RKO (cell line): ENCODE results near the gene MEGF10.

ENCODE experiments used
- DNase-seq: peaks from one replicate; pipeline ENCODE4 v3.0.0-alpha.2; 2016; ENCODE audit warnings: low spot score

MEGF10 gene

DNA sequence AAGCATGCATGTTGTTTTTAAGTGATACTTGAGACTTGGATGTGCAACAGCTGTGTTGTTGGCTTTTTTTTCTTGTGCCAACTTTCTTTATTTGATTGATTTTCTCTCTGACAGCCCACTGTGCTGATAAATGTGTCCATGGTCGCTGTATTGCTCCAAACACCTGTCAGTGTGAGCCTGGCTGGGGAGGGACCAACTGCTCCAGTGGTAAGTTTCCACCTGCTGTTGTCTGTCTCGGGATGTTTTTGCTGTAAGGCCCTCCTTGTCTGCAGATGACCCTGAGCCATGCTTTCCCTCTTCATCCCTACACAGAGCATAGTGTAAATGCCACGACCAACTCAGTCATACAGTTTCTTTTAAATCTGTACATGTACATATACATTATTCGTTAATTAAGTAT, 79.2 kb downstream of the MEGF10 start:
- DNase-seq, result no peak

DNA sequence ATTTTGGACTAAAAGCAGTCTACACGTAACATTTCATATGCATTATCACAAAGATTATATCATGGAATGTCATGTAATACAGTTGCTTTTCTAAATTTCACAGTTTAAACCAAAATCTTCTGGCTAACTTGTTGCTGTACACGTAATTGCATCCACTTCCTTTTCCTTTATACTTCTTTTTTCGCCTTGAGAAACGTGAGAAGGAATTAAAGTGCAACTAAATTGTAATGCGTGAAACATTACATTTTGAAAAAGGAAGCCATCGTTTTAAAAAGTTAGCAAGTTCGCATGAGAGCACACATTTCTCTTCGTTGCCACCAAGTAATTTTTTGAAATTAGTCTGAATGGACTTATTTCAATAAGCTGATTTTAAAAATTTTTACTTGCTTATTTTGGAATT, 80.0 kb downstream of the MEGF10 start:
- no peak for DNase-seq

DNA sequence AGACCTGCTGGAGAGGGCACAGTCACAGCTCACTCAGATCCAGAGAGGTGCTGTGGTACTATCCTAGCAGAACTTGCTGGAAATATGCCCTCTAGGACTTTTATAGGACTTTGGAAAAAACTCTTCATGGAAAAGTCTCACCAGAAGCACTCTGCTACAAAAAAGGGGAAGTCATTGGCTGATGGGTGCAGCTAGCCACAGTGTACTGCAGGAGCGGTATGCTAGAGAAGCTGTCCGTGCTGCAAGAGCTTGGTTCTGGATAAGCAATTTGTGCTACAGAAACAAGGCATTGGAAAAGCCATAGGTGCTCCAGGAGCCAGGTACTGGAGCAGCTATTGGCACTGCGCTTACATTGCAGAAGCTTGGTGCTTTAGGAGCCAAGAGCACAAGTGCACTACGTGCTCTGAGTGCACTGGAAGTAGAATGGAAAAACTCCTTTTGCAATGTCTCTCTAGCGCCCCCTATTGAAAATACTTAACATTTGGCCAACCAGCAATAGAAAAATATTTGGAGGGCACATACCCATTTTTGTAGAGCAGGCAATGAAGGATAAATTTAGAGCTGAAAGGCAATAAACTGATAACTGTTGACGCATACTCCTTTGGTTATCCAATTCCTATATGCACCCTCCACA, 83.4 kb downstream of the MEGF10 start:
- no peak for DNase-seq

DNA sequence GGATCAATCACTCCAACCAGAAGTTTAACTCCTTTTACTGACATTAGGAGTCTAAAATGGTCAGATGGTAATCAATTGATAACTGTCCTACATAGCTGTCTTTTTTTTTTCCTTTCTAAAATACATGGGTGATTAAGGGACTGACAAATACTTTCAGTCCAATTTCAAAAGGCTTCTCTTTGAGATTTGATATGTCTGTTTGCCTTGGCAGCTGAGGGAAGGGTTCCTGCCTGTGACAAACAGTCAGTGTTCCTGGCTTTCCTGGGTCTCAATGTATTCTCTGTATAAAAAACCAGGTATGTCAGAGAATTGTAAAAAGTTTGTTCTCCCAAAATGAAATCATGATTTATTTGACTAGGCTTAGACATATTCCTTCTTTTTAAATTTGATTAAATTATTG, 84.5 kb downstream of the MEGF10 start:
- DNase-seq, result no peak

DNA sequence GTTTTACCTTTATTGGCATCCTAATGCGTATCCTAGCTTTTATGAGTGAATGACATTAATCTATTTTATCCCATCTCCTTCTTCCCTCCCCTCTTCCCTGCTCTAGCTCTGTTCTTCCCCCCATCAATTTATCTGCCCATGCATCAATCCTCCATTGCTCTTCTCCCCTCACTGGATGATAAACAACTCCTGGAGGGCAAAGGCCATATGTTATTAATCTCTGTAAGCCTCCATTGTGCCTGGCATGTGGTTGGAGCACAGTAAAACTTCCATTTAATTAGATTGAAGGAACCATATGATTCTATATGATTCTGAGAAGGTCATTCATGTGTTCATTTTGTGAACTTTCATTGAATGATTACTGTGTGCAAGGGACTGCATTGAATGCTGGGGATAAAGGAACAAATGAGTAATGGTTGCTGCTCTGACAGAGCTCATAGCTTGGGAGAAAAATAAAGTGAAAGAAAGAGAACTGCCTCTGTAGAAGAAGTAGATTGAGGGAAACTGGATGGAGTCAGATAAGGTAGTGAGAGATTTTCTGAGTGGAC, 85.0 kb downstream of the MEGF10 start:
- DNase-seq, result no peak

DNA sequence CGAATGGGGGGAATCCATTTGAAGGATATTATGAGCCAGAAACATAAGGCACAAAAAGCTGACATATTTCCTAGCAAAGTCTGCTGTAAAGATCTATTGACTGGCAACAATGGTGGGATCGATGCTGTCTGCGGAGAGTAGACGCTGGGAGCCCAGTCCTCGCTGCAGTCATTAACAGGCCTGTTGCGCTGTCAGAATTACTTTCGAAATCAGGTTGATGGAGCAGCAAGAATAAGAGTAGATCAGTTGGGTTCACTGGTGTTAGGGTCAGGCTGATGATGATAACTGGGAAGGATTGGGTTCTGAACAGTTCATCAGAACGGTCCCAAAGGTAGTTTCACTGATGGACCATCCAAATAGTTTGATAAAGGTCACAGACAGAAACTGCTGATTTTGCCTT, 87.1 kb downstream of the MEGF10 start:
- no peak for DNase-seq

DNA sequence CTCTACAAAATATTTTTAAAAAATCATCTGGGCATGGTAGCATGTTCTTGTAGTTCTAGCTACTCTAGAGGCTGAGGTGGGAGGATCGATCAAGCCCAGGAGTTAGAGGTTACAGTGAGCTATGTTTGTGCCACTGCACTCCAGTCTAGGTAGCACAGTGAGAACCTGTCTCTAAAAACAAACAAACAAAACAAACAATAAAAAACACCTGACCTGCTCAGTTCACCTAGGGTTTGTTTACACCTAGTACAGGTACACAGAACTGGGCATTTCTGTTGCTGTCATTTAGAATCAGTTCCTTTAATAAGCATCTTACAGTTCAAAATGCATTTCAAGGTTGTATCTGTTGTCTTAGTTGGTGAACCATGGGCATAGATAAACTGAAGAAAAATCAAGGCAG, 95.3 kb downstream of the MEGF10 start:
- DNase-seq, result no peak

DNA sequence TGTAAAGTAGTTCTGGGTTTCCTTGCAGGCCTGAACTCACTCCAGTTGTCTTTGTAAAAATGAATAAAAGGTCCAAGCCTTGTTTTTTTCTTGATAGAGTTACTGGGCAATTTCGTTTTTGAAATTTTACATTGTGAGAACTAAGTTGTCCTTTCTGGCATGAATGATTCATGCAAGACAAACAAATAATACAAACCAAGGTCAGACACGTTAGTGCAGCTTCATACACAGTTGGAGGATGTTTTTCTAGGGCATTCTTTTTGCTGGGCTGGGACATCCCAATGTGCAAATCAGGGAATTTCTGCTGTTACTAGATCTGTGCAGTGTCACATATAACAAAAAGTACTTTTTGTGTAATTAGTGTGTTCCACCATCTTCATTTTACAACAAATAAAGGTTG, 96.0 kb downstream of the MEGF10 start:
- no peak for DNase-seq

DNA sequence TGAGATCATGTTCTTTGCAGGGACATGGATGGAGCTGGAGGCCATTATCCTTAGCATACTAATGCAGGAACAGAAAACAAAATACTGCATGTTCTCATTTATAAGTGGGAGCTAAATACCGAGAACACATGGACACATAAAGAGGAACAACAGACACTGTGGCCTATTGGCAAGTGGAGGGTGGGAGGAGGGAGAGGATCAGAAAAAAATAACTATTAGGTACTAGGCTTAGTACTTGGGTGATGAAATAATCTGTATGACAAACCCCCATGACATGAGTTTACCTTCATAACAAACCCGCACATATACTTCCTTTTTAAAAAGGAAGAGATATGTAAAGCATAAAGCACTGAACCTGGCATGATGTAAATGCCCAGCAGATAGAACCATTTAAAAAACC, 99.0 kb downstream of the MEGF10 start:
- DNase-seq, result no peak

DNA sequence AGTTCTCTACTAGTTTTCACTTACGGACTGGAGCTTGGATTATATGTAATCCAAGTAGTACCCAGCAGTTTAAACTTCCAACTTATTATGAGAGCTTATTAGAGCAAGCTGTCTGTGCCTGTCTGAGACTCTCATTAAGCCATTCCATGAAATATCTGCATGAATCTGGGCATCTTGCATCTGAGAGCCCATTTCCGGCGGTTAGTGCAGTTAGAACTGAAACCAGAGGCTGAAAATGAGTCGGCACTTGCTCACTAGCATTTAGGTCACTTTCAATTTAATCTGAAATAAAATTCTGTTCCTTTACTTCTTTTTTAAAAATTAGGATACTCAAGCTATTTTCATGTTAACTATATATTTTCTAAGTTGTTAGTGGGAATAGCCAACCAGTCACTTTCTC, 102.2 kb downstream of the MEGF10 start:
- no peak for DNase-seq

DNA sequence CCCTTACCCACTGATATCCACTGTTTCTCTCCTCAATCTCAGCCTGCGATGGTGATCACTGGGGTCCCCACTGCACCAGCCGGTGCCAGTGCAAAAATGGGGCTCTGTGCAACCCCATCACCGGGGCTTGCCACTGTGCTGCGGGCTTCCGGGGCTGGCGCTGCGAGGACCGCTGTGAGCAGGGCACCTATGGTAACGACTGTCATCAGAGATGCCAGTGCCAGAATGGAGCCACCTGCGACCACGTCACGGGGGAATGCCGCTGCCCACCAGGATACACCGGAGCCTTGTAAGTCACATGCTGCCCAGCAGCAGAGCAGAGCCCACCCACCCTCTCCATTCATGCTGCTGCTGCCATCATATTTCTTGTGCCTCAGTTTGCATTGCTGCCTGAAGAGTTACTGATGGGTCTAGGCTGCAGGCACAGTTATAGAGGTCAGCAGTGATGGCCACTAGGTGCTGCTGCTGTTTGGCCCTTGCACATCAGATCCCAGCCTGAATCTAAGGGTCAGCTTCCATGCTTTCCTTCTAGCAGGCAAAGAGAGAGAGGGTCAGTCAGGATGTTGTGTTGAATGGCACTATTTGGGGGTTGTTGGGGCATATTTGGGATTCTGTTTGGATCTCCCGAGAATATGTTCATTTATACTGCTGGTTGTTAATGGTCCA, 106.0 kb downstream of the MEGF10 start:
- no peak for DNase-seq

DNA sequence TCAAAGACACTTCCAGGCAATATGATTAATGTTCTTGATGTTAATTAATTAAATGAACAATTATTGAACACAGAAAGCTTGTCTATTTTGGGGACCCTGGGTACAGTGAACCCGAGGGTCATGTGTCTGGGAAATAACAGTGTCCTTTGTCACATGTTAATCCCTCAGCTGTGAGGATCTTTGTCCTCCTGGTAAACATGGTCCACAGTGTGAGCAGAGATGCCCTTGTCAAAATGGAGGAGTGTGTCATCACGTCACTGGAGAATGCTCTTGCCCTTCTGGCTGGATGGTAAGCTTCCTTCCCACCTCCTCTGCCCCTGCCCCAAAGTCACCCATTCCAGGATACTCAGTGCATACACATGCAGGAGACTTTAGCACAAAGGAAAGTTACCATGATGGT, 107.9 kb downstream of the MEGF10 start:
- DNase-seq, result no peak

DNA sequence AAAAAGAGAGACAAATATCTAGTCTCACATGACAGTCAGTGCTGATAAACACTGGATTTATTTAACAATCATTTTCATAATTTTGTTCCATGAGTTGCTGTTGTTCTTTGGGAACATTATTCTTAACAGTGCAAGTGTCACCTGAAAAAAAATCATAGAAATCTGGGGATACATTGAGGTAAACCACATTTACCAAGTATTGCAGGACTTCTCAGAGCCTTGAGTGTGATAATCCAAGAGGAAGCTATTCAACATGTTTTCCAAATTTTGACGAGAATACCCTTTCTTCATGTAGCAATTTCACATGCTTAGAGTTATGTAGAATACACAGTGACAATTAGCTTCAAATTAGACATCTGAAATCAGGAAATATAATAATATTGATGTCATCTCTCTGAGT, 108.5 kb downstream of the MEGF10 start:
- no peak for DNase-seq

DNA sequence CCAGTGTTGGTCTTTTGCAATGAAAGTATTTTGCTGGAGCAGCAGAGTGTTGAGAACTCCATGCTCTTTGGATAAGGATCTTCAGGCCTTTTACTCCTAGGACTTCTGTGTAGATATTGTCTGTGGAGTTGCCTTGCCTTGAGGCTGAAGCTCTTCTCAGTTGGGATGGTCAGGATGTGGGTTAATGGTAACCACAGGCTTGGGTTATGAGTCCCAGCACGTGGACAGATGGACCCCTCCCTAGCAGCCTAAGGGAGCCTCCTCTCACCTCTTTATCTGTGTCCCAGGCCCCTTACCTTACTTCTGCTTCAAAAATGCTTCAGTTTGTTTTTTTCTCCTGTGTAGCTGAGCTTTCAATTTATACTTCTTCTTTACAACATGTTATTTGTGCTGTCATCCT, 109.9 kb downstream of the MEGF10 start:
- DNase-seq, result no peak

DNA sequence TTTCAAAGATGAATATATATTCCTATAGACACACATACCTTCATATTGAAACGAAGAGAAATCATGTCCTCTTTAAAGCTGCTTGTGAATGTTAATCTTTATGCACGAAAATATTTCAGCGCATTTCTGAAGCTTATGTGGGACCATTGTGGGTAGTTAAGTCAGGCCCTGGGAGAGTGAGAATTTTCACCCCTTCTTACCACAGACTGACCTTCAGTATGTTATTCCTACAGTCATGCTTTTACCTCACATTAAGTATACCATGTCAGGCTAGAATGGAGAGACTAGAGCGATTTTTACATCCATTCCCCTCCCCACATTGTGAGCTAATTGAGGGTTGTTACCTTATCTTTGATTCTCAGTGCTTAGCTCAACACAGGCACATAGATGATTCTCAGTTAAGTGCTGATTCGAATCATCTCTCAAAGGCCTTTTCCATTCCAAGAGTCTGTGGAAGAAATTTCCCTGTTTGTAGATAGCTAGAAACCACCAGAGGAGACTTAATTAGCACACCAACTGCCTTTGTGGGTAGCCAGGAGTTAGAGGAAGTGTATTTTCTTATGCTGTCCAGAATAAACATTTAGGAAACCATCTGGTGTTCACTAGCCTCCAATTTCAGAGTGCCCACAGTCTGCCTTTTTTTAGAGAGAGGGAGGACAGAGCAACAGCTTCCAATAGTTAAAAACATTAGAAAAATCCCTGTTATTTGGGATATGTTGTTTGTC, 110.5 kb downstream of the MEGF10 start:
- no peak for DNase-seq

DNA sequence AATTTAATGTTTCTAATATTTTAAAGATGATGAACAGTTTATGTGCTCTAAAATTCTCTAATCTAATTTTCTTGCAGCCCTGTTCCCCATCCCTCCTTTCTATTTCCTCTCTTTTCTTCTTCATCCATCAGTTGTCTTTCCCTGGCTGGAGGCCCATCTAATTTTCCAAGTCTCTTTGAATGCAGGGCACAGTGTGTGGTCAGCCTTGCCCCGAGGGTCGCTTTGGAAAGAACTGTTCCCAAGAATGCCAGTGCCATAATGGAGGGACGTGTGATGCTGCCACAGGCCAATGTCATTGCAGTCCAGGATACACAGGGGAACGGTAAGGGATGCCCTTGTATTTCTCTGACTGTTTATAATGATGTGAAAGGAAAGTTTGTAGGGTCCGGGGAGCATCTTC, 111.8 kb downstream of the MEGF10 start:
- no peak for DNase-seq

DNA sequence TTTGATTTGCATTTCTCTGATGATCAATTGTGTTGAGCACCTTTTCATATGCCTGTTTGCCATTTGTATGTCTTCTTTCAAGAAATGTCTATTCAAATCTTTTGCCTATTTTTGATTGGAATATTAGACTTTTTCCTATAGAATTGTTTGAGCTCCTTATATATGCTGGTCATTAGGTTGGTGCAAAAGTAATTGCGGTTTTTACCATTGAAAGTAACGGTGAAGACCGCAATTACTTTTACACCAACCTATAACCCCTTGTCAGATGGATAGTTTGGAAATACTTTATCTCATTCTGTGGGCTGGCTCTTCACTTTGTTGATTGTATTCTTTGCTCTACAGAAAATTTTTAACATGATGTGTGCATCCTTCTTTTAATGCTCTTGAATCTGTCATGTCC, 113.6 kb downstream of the MEGF10 start:
- DNase-seq, result no peak

DNA sequence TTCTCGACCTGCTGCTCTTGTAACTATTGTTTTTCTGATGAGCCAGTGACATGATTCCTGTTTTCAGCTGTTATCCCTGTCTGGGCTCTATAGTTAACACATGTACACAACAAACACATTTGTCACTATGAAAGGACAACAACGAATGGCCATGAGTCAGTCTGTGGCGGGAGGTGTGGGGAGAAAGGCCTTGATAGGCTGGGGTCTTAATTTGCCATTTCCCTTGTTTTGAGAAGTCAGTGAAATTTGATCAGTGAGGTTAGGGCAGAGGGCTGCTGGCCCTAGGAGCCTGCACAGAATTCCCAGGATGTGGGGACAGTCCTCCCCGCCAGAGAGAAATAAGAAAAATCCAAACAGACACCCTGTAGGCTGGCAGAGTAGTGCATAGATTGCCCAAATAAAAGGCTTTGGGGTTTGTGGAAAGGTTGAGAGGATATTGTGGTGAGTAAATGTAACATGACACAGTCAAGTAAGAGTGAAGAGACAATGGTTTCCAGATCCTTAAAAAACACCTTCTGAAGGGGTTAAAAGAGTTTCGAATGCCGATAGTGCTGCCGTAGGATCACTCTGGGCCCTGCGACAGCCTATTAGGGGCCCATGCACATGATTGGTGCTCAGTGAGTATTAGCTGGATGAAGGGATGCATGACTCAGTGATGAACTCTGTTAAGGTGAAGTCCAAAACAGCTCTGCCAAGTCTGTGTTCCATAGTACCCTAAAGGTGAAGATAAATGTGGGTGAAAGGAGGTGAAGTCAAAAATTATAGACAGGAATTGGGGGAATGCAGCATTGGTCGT, 115.9 kb downstream of the MEGF10 start:
- no peak for DNase-seq

DNA sequence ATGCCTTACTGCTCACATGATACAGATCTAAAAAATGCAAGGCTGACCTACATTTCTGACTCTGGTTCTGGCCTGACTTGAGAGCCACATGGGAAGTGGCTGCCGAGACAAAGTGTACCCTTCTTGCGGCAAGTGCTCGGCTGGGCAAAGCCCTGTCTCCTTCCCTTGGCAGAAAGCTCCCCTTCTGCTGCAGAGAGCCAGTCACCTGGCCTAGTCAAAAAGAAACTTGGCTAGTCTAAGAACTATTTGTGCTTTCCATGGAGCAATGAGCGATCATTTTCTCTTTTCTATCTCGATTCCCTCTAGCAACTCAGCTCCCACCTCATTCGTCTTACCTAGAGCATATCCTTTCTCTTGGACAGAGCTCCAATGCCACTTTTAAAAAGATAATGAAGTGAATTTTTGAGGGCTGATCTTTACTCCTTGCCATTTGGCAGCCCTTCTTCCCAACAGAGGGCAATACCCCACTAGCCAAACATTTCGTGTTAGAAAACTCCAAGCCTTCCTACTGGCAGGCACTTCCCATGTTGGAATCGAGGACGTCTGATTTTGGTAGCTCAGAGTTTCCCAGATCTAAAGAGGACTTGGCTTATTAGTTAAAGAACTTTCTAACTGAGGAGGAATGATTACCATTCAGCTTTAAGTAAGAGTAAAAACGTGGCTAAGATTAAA, 118.8 kb downstream of the MEGF10 start:
- no peak for DNase-seq

DNA sequence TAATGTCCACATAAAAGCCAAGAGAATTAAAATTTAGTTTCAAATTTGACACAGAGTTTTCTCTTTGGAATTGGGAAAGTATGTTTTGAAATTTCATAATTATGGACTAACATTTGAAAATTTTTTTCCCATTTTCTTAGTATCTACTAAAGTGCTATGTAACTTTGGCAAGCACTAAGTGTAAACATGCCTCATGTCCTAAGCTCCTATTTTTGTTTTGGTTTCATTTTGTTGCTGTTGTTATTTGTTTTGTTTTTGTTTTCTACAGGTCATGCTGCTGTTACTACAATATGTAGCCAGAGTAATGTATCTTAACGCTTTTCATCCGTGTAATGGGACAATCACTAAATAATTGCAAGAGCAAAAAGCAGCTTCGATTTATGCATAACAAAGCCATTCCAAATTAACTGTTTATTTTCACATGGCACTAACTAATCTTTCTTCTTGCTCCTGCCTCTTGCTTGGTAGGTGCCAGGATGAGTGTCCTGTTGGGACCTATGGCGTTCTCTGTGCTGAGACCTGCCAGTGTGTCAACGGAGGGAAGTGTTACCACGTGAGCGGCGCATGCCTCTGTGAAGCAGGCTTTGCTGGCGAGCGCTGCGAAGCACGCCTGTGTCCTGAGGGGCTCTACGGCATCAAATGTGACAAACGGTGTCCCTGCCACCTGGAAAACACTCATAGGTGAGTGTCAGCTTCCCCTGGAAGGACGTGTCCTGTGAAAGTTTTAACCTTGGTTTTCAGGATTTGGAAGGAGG, 119.5 kb downstream of the MEGF10 start:
- DNase-seq, result no peak

DNA sequence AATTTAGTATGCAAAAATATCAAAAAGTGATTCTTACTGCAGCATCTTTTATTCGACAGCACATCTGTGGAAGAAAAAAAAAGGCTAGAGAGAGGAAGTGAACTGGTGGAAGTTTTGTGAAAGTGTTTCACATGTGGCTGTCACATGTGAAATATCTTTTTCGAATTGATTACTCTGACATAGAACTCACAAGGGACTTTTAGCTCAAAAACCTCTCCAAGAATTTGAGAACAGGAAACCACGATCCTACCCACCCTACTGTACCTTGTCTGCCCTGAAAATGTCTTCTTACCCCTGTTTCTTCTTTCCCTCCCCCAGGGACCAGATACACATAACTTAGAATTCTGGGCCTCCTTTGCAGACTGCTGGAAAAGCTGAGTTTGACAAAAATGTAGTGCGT, 120.4 kb downstream of the MEGF10 start:
- DNase-seq, result no peak
